Epidermal melanocyte (primary cell): ENCODE measurements around the gene SMOC2.

ENCODE experiments used
- DNase-seq: peaks from one replicate; pipeline ENCODE4 v3.0.0; 2011; ENCODE audit warnings: low spot score; ENCODE audit not compliant: insufficient read length

SMOC2 gene

GRCh38 chr6:168648240-168649125 lies 207.5 kb downstream of the SMOC2 start:
- no peak for DNase-seq

GRCh38 chr6:168649209-168649608 lies 208.2 kb downstream of the SMOC2 start:
- DNase-seq: no peak

GRCh38 chr6:168650671-168651111 lies 209.7 kb downstream of the SMOC2 start:
- DNase-seq: no peak

GRCh38 chr6:168655462-168656152 lies 214.6 kb downstream of the SMOC2 start:
- DNase-seq: no peak

- no peak for DNase-seq
Measured at GRCh38 chr6:168658059-168658458, 217.1 kb downstream of the SMOC2 start.

GRCh38 chr6:168660400-168660945 lies 219.5 kb downstream of the SMOC2 start:
- DNase-seq: no peak

GRCh38 chr6:168662301-168662936 lies 221.4 kb downstream of the SMOC2 start:
- DNase-seq: no peak

- DNase-seq: no peak
Measured at GRCh38 chr6:168663041-168663440, 222.1 kb downstream of the SMOC2 start.

GRCh38 chr6:168664956-168665355 lies 224.0 kb downstream of the SMOC2 start:
- DNase-seq: no peak

- DNase-seq: no peak
Measured at GRCh38 chr6:168666170-168666569, 225.2 kb downstream of the SMOC2 start.

GRCh38 chr6:168666699-168667427 lies 225.9 kb downstream of the SMOC2 start:
- no peak for DNase-seq

GRCh38 chr6:168667428-168667805 lies 226.4 kb downstream of the SMOC2 start:
- no peak for DNase-seq

- DNase-seq: no peak
Measured at GRCh38 chr6:168670401-168670985, 229.5 kb downstream of the SMOC2 start.

- no peak for DNase-seq
Measured at GRCh38 chr6:168671028-168671862, 230.3 kb downstream of the SMOC2 start.

GRCh38 chr6:168671863-168672546 lies 231.0 kb downstream of the SMOC2 start:
- DNase-seq: no peak

- no peak for DNase-seq
Measured at GRCh38 chr6:168674595-168674994, 233.6 kb downstream of the SMOC2 start.

GRCh38 chr6:168675375-168675774 lies 234.4 kb downstream of the SMOC2 start:
- no peak for DNase-seq

GRCh38 chr6:168675933-168676551 lies 235.1 kb downstream of the SMOC2 start:
- DNase-seq: no peak
